ENCODE measurements around the gene MMP23B. TPM values are rescaled to one million over a fixed set of nuclear protein-coding genes. Genes with fewer than 3 reads are reported as not detected.

Gene MMP23B
- polyA plus RNA-seq, 2 of the 4 experiments (the other 2 are of a cell fraction): 1.0 TPM; not detected in 1

DNA sequence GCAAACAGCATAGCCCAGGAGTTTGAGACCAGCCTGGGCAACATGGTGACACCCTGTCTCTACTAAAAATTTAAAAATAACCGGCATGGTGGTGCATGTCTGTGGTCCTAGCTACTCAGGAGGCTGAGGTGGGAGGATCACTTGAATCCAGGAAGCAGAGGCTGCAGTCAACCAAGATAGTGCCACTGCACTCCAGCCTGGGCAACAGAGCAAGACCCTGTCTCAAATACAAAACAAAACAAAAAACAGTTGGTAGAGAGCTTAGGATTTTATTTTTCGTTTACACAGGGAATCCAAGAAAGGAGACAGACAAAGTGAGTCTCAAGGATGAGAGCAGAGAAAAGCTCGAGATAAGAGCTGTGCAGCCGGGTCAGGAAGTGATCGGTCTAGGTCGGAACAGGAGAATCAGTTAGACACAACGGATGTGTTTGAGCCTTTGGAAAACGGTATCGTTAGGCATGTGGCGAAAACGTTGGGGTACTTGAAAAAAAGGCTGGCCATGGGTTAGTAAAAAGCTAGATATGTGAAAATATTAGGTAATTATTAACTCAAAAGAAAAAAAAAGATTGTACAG is 18.4 kb upstream of the MMP23B start:
- H3K4me3 ChIP-seq: no peak overlapping the region
- POLR2A ChIA-PET: interaction anchor here (0.6 kb wide), 1 partner anchor 16 kb away, joined by 3 read pairs; no protein-coding TSS in a partner anchor
- H3K9me3 ChIP-seq: no peaks in the 10 kb centered on the region
- peak overlapping the region; percentile 89 for H3K4me2 ChIP-seq
- CTCF ChIA-PET: interaction anchor here (1.2 to 2.7 kb wide), 2 partner anchors 16 to 21 kb away, joined by 5 to 9 read pairs; no protein-coding TSS in a partner anchor
- TF ChIP-seq EHF (CRISPR knock-in tag; IDR thresholded peaks at IDR 0.05) (no peak), RFX5 (IDR thresholded peaks at IDR 0.05) (no peak), CHD2 (IDR thresholded peaks at IDR 0.05; ENCODE audit: low read length, partially characterized antibody) (no peak), ZFP36 (IDR thresholded peaks at IDR 0.05; ENCODE audit: borderline replicate concordance, partially characterized antibody) (no peak), RNF2 (IDR thresholded peaks at IDR 0.05; ENCODE audit: borderline replicate concordance, low read depth) (no peak), TFCP2L1 (CRISPR knock-in tag; IDR thresholded peaks at IDR 0.05) (no peak), HOXA7 (CRISPR knock-in tag; IDR thresholded peaks at IDR 0.05) (no peak), MYC (IDR thresholded peaks at IDR 0.05; ENCODE audit: borderline replicate concordance, low read length) (no peak)
- TF ChIP-seq, protein P1, sequence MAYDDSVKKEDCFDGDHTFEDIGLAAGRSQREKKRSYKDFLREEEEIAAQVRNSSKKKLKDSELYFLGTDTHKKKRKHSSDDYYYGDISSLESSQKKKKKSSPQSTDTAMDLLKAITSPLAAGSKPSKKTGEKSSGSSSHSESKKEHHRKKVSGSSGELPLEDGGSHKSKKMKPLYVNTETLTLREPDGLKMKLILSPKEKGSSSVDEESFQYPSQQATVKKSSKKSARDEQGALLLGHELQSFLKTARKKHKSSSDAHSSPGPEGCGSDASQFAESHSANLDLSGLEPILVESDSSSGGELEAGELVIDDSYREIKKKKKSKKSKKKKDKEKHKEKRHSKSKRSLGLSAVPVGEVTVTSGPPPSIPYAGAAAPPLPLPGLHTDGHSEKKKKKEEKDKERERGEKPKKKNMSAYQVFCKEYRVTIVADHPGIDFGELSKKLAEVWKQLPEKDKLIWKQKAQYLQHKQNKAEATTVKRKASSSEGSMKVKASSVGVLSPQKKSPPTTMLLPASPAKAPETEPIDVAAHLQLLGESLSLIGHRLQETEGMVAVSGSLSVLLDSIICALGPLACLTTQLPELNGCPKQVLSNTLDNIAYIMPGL (CRISPR knock-in tag; IDR thresholded peaks at IDR 0.05; ENCODE audit: borderline replicate concordance): no peak
- TF ChIP-seq, protein P2, sequence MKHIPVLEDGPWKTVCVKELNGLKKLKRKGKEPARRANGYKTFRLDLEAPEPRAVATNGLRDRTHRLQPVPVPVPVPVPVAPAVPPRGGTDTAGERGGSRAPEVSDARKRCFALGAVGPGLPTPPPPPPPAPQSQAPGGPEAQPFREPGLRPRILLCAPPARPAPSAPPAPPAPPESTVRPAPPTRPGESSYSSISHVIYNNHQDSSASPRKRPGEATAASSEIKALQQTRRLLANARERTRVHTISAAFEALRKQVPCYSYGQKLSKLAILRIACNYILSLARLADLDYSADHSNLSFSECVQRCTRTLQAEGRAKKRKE (CRISPR knock-in tag; IDR thresholded peaks at IDR 0.05; ENCODE audit: low read depth): no peak
- TF ChIP-seq, protein P3, sequence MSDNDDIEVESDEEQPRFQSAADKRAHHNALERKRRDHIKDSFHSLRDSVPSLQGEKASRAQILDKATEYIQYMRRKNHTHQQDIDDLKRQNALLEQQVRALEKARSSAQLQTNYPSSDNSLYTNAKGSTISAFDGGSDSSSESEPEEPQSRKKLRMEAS (IDR thresholded peaks at IDR 0.05): no peak
- DNase-seq (ENCODE audit: low read depth in 1 of 2, low spot score in 1 of 2) (no peak), ATAC-seq (no peak), FAIRE-seq (no peak)
- no peak overlapping the region for H3K27ac ChIP-seq
- H3K4me1 ChIP-seq: peaks cover 17% of the 10 kb centered on the region
- 66% methylated on average over 10 of the region's 11 CpGs for WGBS (ENCODE audit: missing lambda C conversion rate)

DNA sequence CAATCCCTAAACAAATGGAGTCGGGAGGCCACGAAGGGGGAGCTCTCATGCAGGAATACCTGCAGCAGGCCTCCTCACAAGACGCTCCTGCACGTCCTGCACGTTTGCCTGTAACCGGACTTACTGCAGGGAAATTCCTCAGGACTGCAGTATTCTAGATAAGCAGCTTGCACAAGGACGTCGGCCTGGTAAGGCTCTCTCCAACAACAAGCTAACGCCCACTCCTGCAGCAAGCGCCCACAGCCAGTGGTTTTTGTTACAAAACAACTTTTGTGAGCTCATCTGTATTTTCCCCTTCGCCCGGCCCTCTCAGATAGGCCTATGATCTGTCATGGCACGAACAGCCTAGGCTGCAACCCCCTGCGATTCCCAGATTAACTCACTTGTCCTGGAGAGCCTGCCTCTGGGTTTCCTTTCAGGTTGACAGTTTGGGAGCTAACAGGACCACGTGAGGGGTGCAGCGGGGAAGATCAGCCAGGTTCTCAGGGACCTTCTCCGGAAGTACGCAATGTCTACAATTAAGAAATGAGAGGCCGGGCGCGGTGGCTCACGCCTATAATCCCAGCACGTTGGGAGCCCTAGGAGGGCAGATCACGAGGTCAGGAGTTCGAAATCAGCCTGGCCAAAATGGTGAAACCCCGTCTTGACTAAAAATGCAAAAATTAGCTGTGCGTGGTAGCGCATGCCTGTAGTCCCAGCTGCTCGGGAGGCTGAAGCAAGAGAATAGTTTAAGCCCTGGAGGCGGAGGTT is 17.6 kb upstream of the MMP23B start:
- FAIRE-seq: no peak
- no peak for DNase-seq (ENCODE audit: low read depth in 1 of 2, low spot score in 1 of 2)
- ChIA-PET CTCF (interaction anchor here (1.2 to 2.7 kb wide), 2 partner anchors 17 to 22 kb away, joined by 5 to 9 read pairs; no protein-coding TSS in a partner anchor), POLR2A (interaction anchor here (0.6 kb wide), 1 partner anchor 44 kb away, joined by 9 read pairs; no protein-coding TSS in a partner anchor)
- TF ChIP-seq EHF (CRISPR knock-in tag; IDR thresholded peaks at IDR 0.05) (no peak), SREBF2 (IDR thresholded peaks at IDR 0.05) (no peak)
- TF ChIP-seq, protein P4, sequence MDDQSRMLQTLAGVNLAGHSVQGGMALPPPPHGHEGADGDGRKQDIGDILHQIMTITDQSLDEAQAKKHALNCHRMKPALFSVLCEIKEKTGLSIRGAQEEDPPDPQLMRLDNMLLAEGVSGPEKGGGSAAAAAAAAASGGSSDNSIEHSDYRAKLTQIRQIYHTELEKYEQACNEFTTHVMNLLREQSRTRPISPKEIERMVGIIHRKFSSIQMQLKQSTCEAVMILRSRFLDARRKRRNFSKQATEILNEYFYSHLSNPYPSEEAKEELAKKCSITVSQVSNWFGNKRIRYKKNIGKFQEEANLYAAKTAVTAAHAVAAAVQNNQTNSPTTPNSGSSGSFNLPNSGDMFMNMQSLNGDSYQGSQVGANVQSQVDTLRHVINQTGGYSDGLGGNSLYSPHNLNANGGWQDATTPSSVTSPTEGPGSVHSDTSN (IDR thresholded peaks at IDR 0.05): no peak
- WGBS (ENCODE audit: missing lambda C conversion rate): 26% methylated on average over 30 of the region's 30 CpGs
- Histone ChIP-seq H3K4me3 (peak overlapping the region; percentile 79), H3K4me2 (peak overlapping the region; percentile 89), H3K27ac (peak overlapping the region; percentile 98 to 99; a peak in 5 of 6 replicates), H3K9me3 (no peaks in the 10 kb centered on the region), H3K4me1 (peaks cover 17% of the 10 kb centered on the region)
- peak in 1 of 2 experiments; percentile 5; a peak in 2 of 6 replicates for ATAC-seq

DNA sequence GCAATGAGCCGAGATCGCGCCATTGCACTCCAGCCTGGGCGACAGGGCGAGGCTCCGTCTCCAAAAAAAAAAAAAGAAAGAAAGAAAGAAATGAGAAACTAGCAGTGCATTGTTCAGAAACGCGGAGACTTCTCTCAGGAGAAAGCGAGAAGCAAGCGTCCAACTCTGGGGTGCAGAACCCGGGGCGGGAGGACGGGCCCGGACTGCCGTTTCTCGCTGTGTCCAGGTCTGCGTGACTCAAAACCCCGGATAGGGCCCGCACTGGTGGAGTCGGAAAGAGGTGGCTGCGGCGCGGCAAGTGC is 17.1 kb upstream of the MMP23B start:
- WGBS (ENCODE audit: missing lambda C conversion rate): 0% methylated on average over 19 of the region's 23 CpGs
- no peak for DNase-seq (ENCODE audit: low read depth in 1 of 2, low spot score in 1 of 2)
- no peaks in the 10 kb centered on the region for H3K9me3 ChIP-seq
- CTCF ChIA-PET: interaction anchor here (2.7 kb wide), 1 partner anchor 17 kb away, joined by 9 read pairs; no protein-coding TSS in a partner anchor
- peak overlapping the region; percentile 98 to 99 for H3K27ac ChIP-seq
- no peak for TF ChIP-seq HDAC2 (IDR thresholded peaks at IDR 0.05)
- TF ChIP-seq JUN (IDR thresholded peaks at IDR 0.05): no peak
- TF ChIP-seq ZNF302 (CRISPR knock-in tag; IDR thresholded peaks at IDR 0.05): no peak
- no peak for TF ChIP-seq KDM5A (IDR thresholded peaks at IDR 0.05)
- TF ChIP-seq MYC (IDR thresholded peaks at IDR 0.05; ENCODE audit: borderline replicate concordance, low read length): no peak
- TF ChIP-seq CBX2 (IDR thresholded peaks at IDR 0.05; ENCODE audit: borderline replicate concordance, low read depth): no peak
- no peak for TF ChIP-seq ESRRA (IDR thresholded peaks at IDR 0.05; ENCODE audit: borderline replicate concordance, low read length)
- no peak for TF ChIP-seq ZFP36 (IDR thresholded peaks at IDR 0.05; ENCODE audit: borderline replicate concordance, partially characterized antibody)
- TF ChIP-seq, protein P5, sequence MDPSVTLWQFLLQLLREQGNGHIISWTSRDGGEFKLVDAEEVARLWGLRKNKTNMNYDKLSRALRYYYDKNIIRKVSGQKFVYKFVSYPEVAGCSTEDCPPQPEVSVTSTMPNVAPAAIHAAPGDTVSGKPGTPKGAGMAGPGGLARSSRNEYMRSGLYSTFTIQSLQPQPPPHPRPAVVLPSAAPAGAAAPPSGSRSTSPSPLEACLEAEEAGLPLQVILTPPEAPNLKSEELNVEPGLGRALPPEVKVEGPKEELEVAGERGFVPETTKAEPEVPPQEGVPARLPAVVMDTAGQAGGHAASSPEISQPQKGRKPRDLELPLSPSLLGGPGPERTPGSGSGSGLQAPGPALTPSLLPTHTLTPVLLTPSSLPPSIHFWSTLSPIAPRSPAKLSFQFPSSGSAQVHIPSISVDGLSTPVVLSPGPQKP (IDR thresholded peaks at IDR 0.05; ENCODE audit: low read depth, low read length): no peak
- no peak for TF ChIP-seq PHF8 (IDR thresholded peaks at IDR 0.05; ENCODE audit: borderline replicate concordance, low read depth)
- no peak for TF ChIP-seq GATA3 (IDR thresholded peaks at IDR 0.05; ENCODE audit: borderline replicate concordance)
- TF ChIP-seq EHF (CRISPR knock-in tag; IDR thresholded peaks at IDR 0.05): no peak
- TF ChIP-seq CEBPB (IDR thresholded peaks at IDR 0.05): no peak
- no peak for TF ChIP-seq EP300 (IDR thresholded peaks at IDR 0.05)
- FAIRE-seq: no peak
- no peak; a peak in 2 of 6 replicates for ATAC-seq
- peak overlapping the region; percentile 89 for H3K4me2 ChIP-seq
- POLR2A ChIA-PET: interaction anchor here (0.6 kb wide), 1 partner anchor 45 kb away, joined by 9 read pairs; no protein-coding TSS in a partner anchor
- peaks cover 17% of the 10 kb centered on the region for H3K4me1 ChIP-seq
- peak overlapping the region; percentile 79 for H3K4me3 ChIP-seq
